Activated B cell treated with CpG ODN at 0.5 μM for 24 hours (primary cell): ENCODE results near the gene PANK4. TPM values are rescaled to one million over a fixed set of nuclear protein-coding genes. Genes with fewer than 3 reads are reported as not detected.
"Not testable (repeated sequence)": the region's sequence is repeated elsewhere in the genome, so short reads cannot be mapped to it uniquely, and the experiment has no call there.

Experiments used
- ATAC-seq: fragments of 200-7000 bp; cut with Tn5 transposase; one replicate; pipeline ENCODE4 v1.10.0; 2021; ENCODE audit warnings: low read depth, mild to moderate bottlenecking, moderate library complexity
- CTCF ChIA-PET: fragments of 350-600 bp; sonication (Branson Sonifier 250); formaldehyde crosslinking; loops from one replicate; lab custom pipeline; 2021; ENCODE audit warnings: antibody characterized with exemption; lab: Charles Lee
- POLR2A ChIA-PET: fragments of 350-600 bp; sonication (Branson Sonifier 250); formaldehyde crosslinking; loops from one replicate; lab custom pipeline; 2021; ENCODE audit warnings: antibody characterized with exemption; lab: Charles Lee
- DNase-seq: peaks from one replicate; pipeline ENCODE4 v3.0.0; 2022
- H3K27ac Mint-ChIP-seq: one replicate; pipeline ENCODE4 v1.8.0; 2020; ENCODE audit warnings: mixed read lengths
- H3K27me3 Mint-ChIP-seq: one replicate; pipeline ENCODE4 v1.8.0; 2021; ENCODE audit warnings: mixed read lengths
- H3K36me3 Mint-ChIP-seq: one replicate; pipeline ENCODE4 v1.8.0; 2021; ENCODE audit warnings: low read depth, mixed read lengths
- H3K4me1 Mint-ChIP-seq: one replicate; pipeline ENCODE4 v1.8.0; 2021; ENCODE audit warnings: mixed read lengths
- H3K4me3 Mint-ChIP-seq: one replicate; pipeline ENCODE4 v1.8.0; 2020; ENCODE audit warnings: mild to moderate bottlenecking, mixed read lengths
- H3K9me3 Mint-ChIP-seq: one replicate; pipeline ENCODE4 v1.8.0; 2020; ENCODE audit warnings: mixed read lengths
- CTCF ChIP-seq: fragments of 200-600 bp; IDR thresholded peaks from one replicate; pipeline ENCODE4 v1.8.0; 2022; ENCODE audit warnings: antibody characterized with exemption, mild to moderate bottlenecking
- intact Hi-C: fragments of 100-400 bp; cut with micrococcal nuclease; formaldehyde crosslinking; loops from one replicate; pipeline ENCODE4 v1.15.1; 2024
- total RNA-seq: library from RNA; stranded (reverse); gene quantifications from 2 replicates; pipeline ENCODE4 v1.2.3, GENCODE V29; 2022

The PANK4 gene
- total RNA-seq, 1 donor from 2014 or later: 54.0 TPM

DNA sequence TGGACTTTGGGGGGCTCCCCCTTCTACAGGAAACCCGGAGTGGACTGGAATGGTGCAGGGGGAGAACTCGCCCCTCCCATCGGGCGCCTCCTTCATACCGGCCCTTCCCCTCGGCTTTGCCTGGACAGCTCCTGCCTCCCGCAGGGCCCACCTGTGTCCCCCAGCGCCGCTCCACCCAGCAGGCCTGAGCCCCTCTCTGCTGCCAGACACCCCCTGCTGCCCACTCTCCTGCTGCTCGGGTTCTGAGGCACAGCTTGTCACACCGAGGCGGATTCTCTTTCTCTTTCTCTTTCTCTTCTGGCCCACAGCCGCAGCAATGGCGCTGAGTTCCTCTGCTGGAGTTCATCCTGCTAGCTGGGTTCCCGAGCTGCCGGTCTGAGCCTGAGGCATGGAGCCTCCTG lies 29.9 kb upstream of the PANK4 start, which contains the start of gene TNFRSF14:
Gene TNFRSF14, plus strand, starts transcription at position 95 of the 401 bp plus-strand sequence. Its CDS starts 294 bp downstream, at position 389.
- ChIA-PET CTCF (interaction anchor here (0.9 to 2.9 kb wide), 5 partner anchors 9 to 361 kb away, joined by 4 to 39 read pairs (median 4); partner anchors contain the start of genes FAAP20 and PRXL2B), POLR2A (interaction anchor here (0.5 to 5.6 kb wide), 20 partner anchors 9 to 369 kb away, joined by 3 to 224 read pairs (median 4); partner anchors contain the start of genes FAAP20, HES5, MORN1 and PANK4)
- H3K4me3 Mint-ChIP-seq: peak within 1 kb of the TSS; percentile 95
- DNase-seq (peak; percentile 62), ATAC-seq (peak; percentile 61)
- H3K4me1 Mint-ChIP-seq: peaks cover 48% of the 10 kb centered on the region
- H3K9me3 Mint-ChIP-seq: no peaks in the 10 kb centered on the region
- intact Hi-C loops: loop anchor here (1.0 kb wide), 3 partner anchors 8 to 29 kb away; no protein-coding TSS in a partner anchor
- H3K27me3 Mint-ChIP-seq: no peaks in the 10 kb centered on the region
- H3K27ac Mint-ChIP-seq: peak within 1 kb of the TSS; percentile 96
- H3K36me3 Mint-ChIP-seq: peaks cover 30% of the 10 kb centered on the region
- TF ChIP-seq CTCF: no peak

DNA sequence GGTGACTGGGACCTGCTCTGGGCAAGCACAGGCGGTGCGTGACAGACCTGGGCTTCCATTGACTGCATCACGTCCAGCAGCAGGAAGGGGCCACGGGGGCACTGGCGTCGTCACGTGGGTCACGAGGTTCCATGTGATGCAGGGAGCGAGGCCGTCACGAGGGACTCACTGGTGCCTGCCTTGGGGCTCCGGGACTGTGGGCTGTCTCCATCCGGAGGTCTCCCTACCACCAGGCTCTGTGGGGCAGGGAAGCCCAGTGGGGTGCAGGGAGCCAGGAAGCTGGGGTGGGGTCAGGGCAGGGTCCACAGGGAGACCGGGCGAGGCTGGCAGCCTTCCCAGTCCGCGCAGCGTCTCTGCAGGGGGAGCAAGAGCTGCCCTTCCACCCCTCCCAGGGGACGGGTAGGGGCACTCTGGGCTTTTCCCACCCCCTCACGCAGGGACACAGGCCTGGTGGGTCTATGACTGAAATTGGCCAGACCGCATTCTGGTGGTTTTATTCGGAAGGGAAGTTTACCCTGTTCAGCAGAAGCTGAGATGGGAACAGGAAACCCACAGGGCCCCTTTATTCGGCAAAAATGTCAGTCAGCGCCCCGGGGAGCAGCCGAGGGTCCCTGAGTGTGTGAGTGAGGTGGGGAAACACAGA lies 29.4 kb upstream of the PANK4 start:
- peaks cover 52% of the 10 kb centered on the region for H3K4me1 Mint-ChIP-seq
- CTCF ChIA-PET: interaction anchor here (0.9 to 2.9 kb wide), 5 partner anchors 9 to 361 kb away, joined by 4 to 39 read pairs (median 4); partner anchors contain the start of genes FAAP20 and PRXL2B

GRCh38 chr1:2554621-2555387 lies 28.4 kb upstream of the PANK4 start:
- TF ChIP-seq CTCF: no peak
- ChIA-PET CTCF (interaction anchor here (1.0 to 2.9 kb wide), 4 partner anchors 23 to 360 kb away, joined by 3 to 39 read pairs (median 7); partner anchors contain the start of genes FAAP20 and PRXL2B), POLR2A (interaction anchor here (1.1 to 5.6 kb wide), 5 partner anchors 8 to 360 kb away, joined by 3 to 224 read pairs (median 74); partner anchors contain the start of genes FAAP20 and PRXL2B)
- Mint-ChIP-seq H3K36me3 (peaks cover 18% of the 10 kb centered on the region), H3K4me3 (peak overlapping the region; percentile 95), H3K27me3 (no peaks in the 10 kb centered on the region), H3K4me1 (peaks cover 62% of the 10 kb centered on the region), H3K27ac (peak overlapping the region; percentile 96), H3K9me3 (no peaks in the 10 kb centered on the region)
- peak; percentile 15 for ATAC-seq
- intact Hi-C loops: loop anchor here (1.0 kb wide), 1 partner anchor 88 kb away; no protein-coding TSS in a partner anchor
- peak; percentile 50 for DNase-seq

More for the DNA sequence above, 29.4 kb upstream of the PANK4 start:
- H3K4me3 Mint-ChIP-seq: peak overlapping the region; percentile 95
- peak overlapping the region; percentile 96 for H3K27ac Mint-ChIP-seq
- no peak for TF ChIP-seq CTCF
- intact Hi-C loops: loop anchor here (1.0 kb wide), 4 partner anchors 7 to 88 kb away; no protein-coding TSS in a partner anchor
- DNase-seq (peak; percentile 74), ATAC-seq (peak; percentile 65)
- POLR2A ChIA-PET: interaction anchor here (0.5 to 5.6 kb wide), 20 partner anchors 9 to 368 kb away, joined by 3 to 224 read pairs (median 4); partner anchors contain the start of genes FAAP20, HES5, MORN1 and PANK4
- H3K9me3 Mint-ChIP-seq: no peaks in the 10 kb centered on the region
- peaks cover 25% of the 10 kb centered on the region for H3K36me3 Mint-ChIP-seq
- no peaks in the 10 kb centered on the region for H3K27me3 Mint-ChIP-seq

GRCh38 chr1:2553871-2554620 lies 27.6 kb upstream of the PANK4 start:
- Mint-ChIP-seq H3K4me1 (peaks cover 68% of the 10 kb centered on the region), H3K27ac (peak overlapping the region; percentile 96), H3K4me3 (peak overlapping the region; percentile 32), H3K9me3 (no peaks in the 10 kb centered on the region), H3K27me3 (no peaks in the 10 kb centered on the region), H3K36me3 (peaks cover 13% of the 10 kb centered on the region)
- TF ChIP-seq CTCF: no peak
- CTCF ChIA-PET: interaction anchor here (1.0 to 2.9 kb wide), 4 partner anchors 24 to 359 kb away, joined by 3 to 39 read pairs (median 7); partner anchors contain the start of genes FAAP20 and PRXL2B
- intact Hi-C loops: no loop called here
- ATAC-seq (no peak), DNase-seq (no peak)
- POLR2A ChIA-PET: interaction anchor here (1.1 to 5.6 kb wide), 4 partner anchors 24 to 359 kb away, joined by 3 to 224 read pairs (median 44); partner anchors contain the start of genes FAAP20 and PRXL2B

DNA sequence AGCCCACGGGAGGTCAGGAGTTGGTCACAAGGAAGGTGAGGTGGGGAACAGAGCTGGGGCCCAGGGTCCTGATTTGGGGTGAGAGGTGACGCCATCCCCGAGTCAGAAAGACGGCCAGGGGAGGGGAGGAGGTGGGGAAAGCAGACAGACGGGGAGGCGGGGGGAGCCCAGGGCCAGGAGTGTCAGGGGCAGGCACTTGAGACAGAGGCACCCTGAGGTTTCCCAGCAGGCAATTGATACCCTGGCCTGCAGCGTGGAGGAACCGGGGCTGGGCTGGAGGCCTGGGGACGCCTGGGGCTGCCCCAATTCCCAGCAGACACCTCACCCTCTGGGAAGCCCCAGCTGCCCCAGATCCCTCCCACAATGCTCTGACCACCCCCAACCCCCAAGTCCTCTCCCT lies 26.7 kb upstream of the PANK4 start:
- H3K9me3 Mint-ChIP-seq, H3K27me3 Mint-ChIP-seq, intact Hi-C loops, H3K36me3 Mint-ChIP-seq, ATAC-seq, DNase-seq, H3K27ac Mint-ChIP-seq, H3K4me3 Mint-ChIP-seq, CTCF ChIA-PET, POLR2A ChIA-PET: not testable (repeated sequence)
- peaks cover 70% of the 10 kb centered on the region for H3K4me1 Mint-ChIP-seq
